ENCODE data around the gene FASN.
"Not testable (repeated sequence)": the region's sequence is repeated elsewhere in the genome, so short reads cannot be mapped to it uniquely, and the experiment has no call there.

The FASN gene

DNA sequence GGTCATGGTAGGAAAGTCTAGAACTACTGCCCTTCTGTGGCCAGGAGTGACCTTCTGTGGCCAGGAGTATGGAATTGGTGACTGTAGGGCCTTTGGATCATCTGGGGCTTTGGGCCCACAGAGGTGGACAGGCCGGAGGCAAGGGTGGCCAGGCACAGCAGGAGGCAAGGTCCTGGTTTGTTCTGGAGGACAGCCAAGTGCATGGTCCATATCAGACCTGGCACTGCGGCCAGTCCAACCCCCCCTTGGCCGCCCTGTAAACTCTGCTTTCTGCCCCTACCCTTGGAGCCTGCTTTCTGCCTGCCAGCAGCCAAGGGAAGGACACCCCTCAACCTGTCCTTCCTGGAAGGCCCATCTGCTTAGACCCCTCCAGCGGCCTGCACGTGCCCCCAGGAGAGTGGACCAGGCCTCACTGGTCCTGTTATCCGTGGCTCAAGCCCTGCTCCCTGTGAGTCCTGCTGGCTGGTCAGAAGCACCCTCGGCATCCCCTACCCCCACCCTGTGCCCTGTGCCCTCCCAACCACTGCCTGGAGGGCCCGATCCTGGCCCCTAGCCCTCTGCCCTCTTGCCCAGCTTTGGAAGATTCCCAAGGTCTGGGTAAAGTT is 58.2 kb downstream of the FASN start:
- no peaks in the 10 kb centered on the region for H3K9me3 ChIP-seq (ENCODE audit: control insufficient read depth, low read length)
- no peak overlapping the region for H3K4me3 ChIP-seq (ENCODE audit: low read depth, low read length)
- no peaks in the 10 kb centered on the region for H3K36me3 ChIP-seq (ENCODE audit: control insufficient read depth, insufficient read depth, low read length)
- no peak overlapping the region for H3K27ac ChIP-seq
- H3K4me2 ChIP-seq (ENCODE audit: low read length), result no peak overlapping the region
- H3K9ac ChIP-seq, result no peak overlapping the region
- no peaks in the 10 kb centered on the region for H3K79me2 ChIP-seq
- peaks cover 4% of the 10 kb centered on the region for H3K4me1 ChIP-seq
- TF ChIP-seq, protein P1, sequence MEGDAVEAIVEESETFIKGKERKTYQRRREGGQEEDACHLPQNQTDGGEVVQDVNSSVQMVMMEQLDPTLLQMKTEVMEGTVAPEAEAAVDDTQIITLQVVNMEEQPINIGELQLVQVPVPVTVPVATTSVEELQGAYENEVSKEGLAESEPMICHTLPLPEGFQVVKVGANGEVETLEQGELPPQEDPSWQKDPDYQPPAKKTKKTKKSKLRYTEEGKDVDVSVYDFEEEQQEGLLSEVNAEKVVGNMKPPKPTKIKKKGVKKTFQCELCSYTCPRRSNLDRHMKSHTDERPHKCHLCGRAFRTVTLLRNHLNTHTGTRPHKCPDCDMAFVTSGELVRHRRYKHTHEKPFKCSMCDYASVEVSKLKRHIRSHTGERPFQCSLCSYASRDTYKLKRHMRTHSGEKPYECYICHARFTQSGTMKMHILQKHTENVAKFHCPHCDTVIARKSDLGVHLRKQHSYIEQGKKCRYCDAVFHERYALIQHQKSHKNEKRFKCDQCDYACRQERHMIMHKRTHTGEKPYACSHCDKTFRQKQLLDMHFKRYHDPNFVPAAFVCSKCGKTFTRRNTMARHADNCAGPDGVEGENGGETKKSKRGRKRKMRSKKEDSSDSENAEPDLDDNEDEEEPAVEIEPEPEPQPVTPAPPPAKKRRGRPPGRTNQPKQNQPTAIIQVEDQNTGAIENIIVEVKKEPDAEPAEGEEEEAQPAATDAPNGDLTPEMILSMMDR (IDR thresholded peaks at IDR 0.05), result no peak
- no peak overlapping the region for H2AFZ ChIP-seq
- no peaks in the 10 kb centered on the region for H3K27me3 ChIP-seq (ENCODE audit: control insufficient read depth, insufficient read depth, low read length)

DNA sequence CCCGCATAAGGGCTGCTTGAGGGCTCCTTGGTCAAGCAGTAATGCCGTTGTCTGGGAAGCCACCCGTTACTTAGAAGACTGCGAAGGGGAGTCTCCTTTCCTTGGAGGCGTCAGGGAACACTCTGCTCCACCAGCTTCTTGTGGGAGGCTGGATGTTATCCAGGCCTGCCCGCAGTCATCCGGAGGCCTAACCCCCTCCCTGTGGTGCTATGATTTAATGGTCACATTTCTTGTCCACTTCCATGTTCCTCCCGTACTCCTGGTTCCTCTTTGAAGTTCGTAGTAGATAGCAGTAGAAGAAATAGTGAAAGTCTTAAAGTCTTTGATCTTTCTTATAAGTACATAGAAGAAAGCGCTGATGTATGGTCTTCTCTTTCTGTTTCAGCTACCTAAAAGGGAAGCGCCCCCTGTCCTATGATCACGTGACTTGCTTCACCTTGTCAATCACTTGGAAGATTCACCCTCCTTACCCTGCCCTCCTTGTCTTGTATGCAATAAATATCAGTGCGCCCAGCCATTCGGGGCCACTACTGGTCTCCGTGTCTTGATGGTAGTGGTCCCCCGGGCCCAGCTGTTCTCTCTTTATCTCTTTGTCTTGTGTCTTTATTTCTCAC is 59.1 kb downstream of the FASN start:
- not testable (repeated sequence) for H3K79me2 ChIP-seq; H3K9ac ChIP-seq; H3K27ac ChIP-seq; H3K27me3 ChIP-seq (ENCODE audit: control insufficient read depth, insufficient read depth, low read length); H3K4me3 ChIP-seq (ENCODE audit: low read depth, low read length); H3K36me3 ChIP-seq (ENCODE audit: control insufficient read depth, insufficient read depth, low read length); H3K4me2 ChIP-seq (ENCODE audit: low read length); H2AFZ ChIP-seq; H3K4me1 ChIP-seq; H3K9me3 ChIP-seq (ENCODE audit: control insufficient read depth, low read length)

DNA sequence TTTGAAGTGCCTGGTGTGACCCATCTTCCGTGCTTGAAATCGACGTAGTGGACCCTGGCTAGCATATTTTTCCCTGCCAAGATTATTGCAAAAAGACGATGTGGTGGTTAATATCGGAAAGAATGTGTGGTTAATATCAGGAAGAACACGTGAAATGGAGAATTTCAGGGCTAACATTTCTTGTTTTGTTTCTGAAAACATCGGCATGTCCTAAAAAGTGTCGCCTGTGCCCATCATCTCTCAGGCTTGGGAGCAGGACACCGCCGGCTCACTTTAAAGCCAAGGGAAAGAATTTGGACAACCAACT is 60.2 kb downstream of the FASN start:
- no peaks in the 10 kb centered on the region for H3K79me2 ChIP-seq
- no peaks in the 10 kb centered on the region for H3K9me3 ChIP-seq (ENCODE audit: control insufficient read depth, low read length)
- no peak overlapping the region for H3K9ac ChIP-seq
- peak overlapping the region; percentile 86 for H3K27ac ChIP-seq
- H3K4me1 ChIP-seq, result peaks cover 4% of the 10 kb centered on the region
- TF ChIP-seq, protein P1 (IDR thresholded peaks at IDR 0.05), result no peak
- no peaks in the 10 kb centered on the region for H3K27me3 ChIP-seq (ENCODE audit: control insufficient read depth, insufficient read depth, low read length)
- H3K36me3 ChIP-seq (ENCODE audit: control insufficient read depth, insufficient read depth, low read length), result no peaks in the 10 kb centered on the region
- H3K4me3 ChIP-seq (ENCODE audit: low read depth, low read length), result peak overlapping the region; percentile 87
- H2AFZ ChIP-seq, result peak overlapping the region; percentile 71
- peak overlapping the region; percentile 95 for H3K4me2 ChIP-seq (ENCODE audit: low read length)

DNA sequence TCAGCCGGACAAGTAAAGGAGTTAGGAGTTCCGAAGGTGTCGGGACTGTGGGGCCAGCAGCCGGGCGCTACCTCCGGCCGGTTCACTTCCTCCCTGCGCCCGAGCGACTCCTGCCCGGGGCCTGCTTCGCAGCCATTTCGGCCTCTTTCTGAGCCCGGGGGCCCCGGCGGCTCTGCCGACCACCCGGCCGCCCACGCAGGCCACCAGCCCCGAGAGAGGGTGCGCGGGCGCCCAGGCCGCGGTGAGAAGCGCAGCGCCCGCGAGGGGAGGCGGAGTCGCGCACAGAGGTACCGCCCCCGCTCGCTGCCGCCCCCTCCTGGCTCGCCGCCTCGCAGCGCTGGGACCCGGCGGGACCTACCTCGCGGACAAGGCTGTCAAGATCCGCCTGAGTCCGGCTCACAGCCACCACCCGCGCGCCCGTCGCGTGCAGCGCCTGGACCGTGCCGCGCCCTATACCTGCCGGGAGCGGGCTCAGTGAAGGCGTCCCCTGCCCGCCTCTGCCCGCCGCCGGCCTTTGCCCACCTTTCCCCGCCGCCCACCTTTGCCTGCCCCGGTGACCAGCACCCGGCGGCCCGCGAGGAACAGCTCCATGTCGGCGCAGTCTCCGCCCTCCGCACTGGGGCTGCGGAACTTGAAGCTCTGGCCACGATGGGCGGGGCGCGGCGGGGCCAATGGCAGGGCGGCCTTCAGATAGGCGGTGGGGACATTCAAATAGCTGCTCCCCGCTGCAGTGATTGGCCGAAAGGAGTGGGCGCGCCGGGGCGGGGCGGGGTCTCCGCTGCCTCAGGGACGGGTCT is 60.7 kb downstream of the FASN start, which contains the start of gene DCXR:
TSS of gene DCXR (minus strand) at position 606 of the 797 bp plus-strand sequence. CDS start at position 591, 15 bp downstream.
- Histone ChIP-seq H3K27ac (peak within 1 kb of the TSS; percentile 86), H3K4me1 (peaks cover 4% of the 10 kb centered on the region), H3K9ac (peak within 1 kb of the TSS; percentile 84), H3K36me3 (ENCODE audit: control insufficient read depth, insufficient read depth, low read length) (no peaks in the 10 kb centered on the region), H2AFZ (peak within 1 kb of the TSS; percentile 71), H3K4me2 (ENCODE audit: low read length) (peak within 1 kb of the TSS; percentile 95), H3K9me3 (ENCODE audit: control insufficient read depth, low read length) (no peaks in the 10 kb centered on the region), H3K79me2 (no peaks in the 10 kb centered on the region), H3K4me3 (ENCODE audit: low read depth, low read length) (peak within 1 kb of the TSS; percentile 87), H3K27me3 (ENCODE audit: control insufficient read depth, insufficient read depth, low read length) (no peaks in the 10 kb centered on the region)
- TF ChIP-seq, protein P1 (IDR thresholded peaks at IDR 0.05), result peak; percentile 88

DNA sequence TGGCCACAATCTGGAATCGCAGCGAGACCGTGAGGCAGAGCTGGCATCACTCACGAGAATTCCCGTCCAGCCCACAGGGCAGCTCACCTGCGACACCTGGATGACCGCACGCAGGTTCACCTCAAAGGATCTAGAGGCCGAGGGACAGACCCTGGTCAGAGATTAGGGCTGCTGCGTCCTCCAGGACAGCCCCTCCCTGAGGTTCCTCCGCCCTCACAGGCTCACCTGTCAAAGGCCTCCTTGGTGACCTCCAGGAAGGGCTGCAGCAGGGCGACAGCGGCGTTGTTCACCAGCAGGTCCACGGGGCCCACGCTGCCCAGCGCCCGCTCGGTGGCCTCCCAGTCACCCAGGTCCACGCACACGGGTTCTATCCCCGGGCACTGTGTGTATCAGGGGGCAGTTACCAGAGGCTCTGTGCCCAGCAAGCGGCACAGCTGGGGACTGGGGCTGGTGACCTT is 61.4 kb downstream of the FASN start:
- Histone ChIP-seq H3K36me3 (ENCODE audit: control insufficient read depth, insufficient read depth, low read length) (no peaks in the 10 kb centered on the region), H3K4me1 (peaks cover 4% of the 10 kb centered on the region), H3K27me3 (ENCODE audit: control insufficient read depth, insufficient read depth, low read length) (no peaks in the 10 kb centered on the region), H3K4me3 (ENCODE audit: low read depth, low read length) (peak overlapping the region; percentile 87), H3K4me2 (ENCODE audit: low read length) (peak overlapping the region; percentile 95), H3K27ac (peak overlapping the region; percentile 86), H3K9ac (peak overlapping the region; percentile 84), H3K79me2 (no peaks in the 10 kb centered on the region), H2AFZ (peak overlapping the region; percentile 71), H3K9me3 (ENCODE audit: control insufficient read depth, low read length) (no peaks in the 10 kb centered on the region)
- TF ChIP-seq, protein P1 (IDR thresholded peaks at IDR 0.05), result no peak
